ENCODE data around the gene UBAC1.
"Not testable (repeated sequence)": the region's sequence is repeated elsewhere in the genome, so short reads cannot be mapped to it uniquely, and the experiment has no call there.

UBAC1 gene

DNA sequence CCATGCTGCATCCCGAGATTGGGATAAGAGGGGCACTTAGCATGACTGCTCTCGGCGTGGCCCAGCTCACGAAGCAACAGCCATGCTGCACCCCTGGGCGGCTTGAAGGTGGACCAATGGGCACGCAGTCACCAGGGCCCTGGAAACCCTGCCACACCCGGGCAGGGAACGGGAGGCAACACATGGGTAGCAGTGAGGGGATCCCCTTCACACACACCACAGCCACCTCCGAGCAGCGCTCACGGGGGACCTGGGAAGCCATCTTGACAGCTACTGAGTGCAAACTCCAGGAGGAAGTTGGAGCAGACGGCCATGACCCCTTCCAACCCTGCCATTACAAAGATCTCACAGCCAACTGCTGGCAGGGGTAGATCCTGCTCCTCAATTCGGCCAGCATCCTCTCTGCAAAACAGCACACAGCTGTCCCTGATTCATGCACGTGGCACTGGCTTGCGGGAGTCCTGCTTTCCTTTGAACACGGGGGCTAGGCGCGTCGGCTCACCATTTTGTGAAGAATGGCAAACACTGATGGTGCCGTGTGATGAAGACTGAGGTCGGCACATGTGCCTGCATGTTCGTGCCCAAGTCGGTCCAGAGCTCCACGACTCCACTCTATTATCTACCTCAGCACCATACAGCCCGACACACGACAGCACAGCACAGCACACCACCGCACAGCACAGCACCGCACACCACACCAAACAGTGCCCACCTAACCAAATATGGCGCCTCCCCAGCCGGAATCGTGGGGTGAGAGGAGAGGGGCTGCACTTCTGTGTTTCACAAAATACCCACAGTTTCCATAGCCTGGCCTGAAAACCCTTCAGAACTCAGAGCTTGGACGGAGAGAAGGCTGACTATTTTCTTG lies 5.0 kb downstream of the UBAC1 start:
- no peak overlapping the region for H3K4me3 ChIP-seq (ENCODE audit: control insufficient read depth, low read depth, low read length)
- DNase-seq (ENCODE audit: low read depth): no peak
- TF ChIP-seq, protein P1, sequence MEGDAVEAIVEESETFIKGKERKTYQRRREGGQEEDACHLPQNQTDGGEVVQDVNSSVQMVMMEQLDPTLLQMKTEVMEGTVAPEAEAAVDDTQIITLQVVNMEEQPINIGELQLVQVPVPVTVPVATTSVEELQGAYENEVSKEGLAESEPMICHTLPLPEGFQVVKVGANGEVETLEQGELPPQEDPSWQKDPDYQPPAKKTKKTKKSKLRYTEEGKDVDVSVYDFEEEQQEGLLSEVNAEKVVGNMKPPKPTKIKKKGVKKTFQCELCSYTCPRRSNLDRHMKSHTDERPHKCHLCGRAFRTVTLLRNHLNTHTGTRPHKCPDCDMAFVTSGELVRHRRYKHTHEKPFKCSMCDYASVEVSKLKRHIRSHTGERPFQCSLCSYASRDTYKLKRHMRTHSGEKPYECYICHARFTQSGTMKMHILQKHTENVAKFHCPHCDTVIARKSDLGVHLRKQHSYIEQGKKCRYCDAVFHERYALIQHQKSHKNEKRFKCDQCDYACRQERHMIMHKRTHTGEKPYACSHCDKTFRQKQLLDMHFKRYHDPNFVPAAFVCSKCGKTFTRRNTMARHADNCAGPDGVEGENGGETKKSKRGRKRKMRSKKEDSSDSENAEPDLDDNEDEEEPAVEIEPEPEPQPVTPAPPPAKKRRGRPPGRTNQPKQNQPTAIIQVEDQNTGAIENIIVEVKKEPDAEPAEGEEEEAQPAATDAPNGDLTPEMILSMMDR (IDR thresholded peaks at IDR 0.05; ENCODE audit: control insufficient read depth, insufficient read depth, low read depth, low read length, missing control alignments): no peak

DNA sequence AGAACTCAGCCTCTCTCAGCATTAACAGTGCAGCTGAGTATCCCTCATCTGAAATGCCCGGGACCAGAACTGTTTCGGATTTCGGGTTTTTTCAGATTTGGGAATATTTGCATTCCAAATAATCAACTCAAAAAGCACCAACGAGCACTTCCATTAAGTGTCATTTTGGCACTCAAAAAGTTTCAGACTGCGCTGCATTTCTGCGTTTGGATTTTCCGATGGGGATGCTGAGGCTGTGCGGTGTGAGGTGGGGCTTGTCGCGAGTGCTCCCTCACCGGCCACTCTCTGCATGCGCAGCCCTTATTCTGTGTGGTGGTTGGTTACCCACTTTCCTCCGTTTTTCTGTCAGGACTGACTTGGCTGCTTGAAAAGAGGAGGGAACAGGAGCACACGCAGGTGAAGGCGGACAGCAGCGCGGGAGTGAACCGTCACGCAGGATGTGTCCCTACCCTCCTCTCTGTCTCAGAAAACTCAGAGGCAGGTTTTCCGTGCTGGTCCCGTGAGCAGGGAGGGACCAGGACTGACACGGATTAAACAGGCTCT lies 8.4 kb downstream of the UBAC1 start:
- DNase-seq (ENCODE audit: low read depth): no peak
- H3K4me3 ChIP-seq (ENCODE audit: control insufficient read depth, low read depth, low read length): no peak overlapping the region
- TF ChIP-seq, protein P1 (IDR thresholded peaks at IDR 0.05; ENCODE audit: control insufficient read depth, insufficient read depth, low read depth, low read length, missing control alignments): no peak

DNA sequence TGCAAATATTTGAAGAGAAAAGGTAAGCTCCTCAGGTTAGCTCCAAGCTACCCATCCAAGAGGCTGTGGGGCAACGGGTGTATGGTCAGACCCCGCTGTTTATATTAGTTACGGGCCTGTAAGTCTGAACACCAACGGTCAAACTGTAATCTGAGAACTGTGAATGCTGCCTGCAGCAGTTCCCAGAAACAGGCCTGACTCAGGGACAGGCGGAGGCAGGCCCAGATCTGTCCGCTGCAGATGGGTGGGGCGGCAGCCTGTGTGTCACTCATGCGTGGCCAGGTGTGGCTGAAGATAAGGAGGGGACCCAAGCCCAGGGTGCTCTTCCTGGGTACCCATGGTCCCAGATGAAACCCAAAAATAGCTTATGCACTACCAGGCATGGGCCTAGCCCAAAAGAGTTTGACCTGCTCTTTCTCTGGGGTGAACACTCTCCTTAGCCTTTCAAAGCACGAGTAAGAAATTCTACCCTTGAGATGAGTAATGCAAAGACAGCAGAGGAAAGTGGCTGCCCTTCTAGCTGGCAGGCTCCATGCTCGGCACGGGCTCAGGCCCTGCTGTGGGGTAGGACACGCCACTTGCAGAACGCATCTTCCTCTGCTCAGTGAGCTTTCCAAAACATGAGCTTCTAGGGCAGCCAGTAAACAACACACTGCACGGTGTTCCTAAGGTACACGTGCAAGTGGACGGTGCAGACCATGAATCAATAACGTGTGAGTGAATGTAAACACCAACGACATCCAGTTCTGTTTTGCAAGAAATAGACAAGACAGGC lies 9.1 kb downstream of the UBAC1 start:
- TF ChIP-seq, protein P1 (IDR thresholded peaks at IDR 0.05; ENCODE audit: control insufficient read depth, insufficient read depth, low read depth, low read length, missing control alignments): no peak
- no peak for DNase-seq (ENCODE audit: low read depth)
- H3K4me3 ChIP-seq (ENCODE audit: control insufficient read depth, low read depth, low read length): no peak overlapping the region

DNA sequence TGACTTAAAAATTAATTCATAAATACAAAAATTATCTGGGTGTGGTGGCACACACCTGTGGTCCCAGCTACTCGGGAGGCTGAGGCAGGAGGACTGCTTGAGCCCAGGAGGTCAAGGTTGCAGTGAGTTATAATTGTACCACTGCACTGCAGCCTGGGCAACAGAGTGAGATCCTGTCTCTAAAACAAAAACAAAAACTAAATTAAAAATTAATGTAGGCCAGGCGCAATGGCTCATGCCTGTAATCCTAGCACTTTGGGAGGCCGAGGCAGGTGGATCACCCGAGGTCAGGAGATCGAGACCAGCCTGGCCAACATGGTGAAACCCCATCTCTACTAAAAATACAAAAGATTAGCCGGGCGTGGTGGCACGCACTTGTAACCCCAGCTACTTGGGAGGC lies 9.9 kb downstream of the UBAC1 start:
- DNase-seq (ENCODE audit: low read depth); H3K4me3 ChIP-seq (ENCODE audit: control insufficient read depth, low read depth, low read length): not testable (repeated sequence)

DNA sequence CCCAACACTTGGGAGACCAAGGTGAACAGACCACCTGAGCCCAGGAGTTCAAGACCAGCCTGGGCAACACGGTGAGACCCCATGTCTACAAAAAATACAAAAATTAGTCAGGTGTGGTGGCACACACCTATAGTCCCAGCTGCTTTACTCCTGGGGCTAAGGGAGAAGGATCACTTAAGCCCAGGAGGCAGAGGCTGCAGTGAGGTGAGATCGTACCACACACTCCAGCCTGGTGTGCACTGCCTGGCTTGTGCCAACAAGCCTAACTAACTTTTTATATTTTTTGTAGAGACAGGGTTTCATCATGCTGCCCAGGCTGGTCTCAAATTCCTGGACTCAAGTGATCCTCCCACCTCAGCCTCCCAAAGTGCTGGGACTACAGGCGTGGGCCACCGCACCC lies 10.3 kb downstream of the UBAC1 start:
- not testable (repeated sequence) for DNase-seq (ENCODE audit: low read depth); H3K4me3 ChIP-seq (ENCODE audit: control insufficient read depth, low read depth, low read length)

DNA sequence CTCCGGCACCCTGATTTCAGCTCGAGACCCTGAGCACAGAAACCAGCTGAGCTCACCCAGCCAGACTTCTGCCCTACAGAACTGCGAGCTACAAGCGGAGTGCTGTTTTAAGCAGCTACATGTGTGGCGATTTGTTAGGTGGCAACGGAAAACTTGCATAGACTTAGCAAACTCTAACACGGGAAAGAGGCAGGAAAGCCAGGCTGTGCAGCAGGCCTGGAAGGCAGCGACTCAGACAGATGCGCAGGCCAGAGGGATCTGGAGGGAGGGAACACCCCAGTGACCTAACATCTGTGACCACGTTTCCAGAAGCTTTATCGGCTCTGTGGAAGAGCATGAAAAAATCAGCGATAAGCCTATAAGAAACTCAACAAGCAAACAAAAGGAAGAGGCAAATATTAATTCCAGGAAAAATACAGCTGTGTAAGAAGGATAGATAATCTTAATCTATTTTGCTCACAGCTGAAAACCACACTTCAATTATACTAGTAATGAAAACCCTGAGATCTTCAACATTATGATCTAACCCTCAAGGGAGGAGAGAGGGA lies 11.0 kb downstream of the UBAC1 start:
- no peak overlapping the region for H3K4me3 ChIP-seq (ENCODE audit: control insufficient read depth, low read depth, low read length)
- TF ChIP-seq, protein P1 (IDR thresholded peaks at IDR 0.05; ENCODE audit: control insufficient read depth, insufficient read depth, low read depth, low read length, missing control alignments): no peak
- no peak for DNase-seq (ENCODE audit: low read depth)

DNA sequence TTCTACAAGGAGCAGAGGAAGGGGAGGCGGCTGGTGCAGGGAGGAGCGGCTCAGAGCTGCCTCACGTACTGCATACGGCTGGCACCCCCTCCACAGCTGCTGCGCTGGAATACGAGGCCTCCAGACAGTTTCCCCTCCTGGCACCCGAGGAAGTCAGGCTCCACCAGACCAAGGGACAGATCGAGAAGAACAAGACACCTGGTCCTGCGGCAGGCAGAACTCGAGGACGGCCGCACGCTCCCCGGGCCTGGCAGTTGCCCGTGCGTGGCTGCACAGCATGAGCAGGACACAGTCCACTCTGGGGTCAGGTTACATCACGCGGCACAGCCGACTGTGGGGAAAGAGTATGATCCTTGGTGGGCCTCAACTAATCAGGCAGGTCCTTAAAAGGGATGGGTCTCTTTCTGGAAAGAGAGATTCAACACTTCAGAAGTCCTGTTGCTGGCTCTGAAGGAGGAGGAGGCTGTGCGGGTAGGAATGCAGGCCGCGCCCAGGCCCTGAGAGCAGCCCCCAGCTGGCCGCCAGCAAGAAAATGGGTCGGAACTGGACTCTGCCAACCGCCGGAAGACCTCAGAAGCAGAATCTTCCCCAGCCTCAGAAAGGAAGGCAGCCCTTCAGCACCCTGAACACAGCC lies 11.6 kb downstream of the UBAC1 start:
- no peak overlapping the region for H3K4me3 ChIP-seq (ENCODE audit: control insufficient read depth, low read depth, low read length)
- TF ChIP-seq, protein P1 (IDR thresholded peaks at IDR 0.05; ENCODE audit: control insufficient read depth, insufficient read depth, low read depth, low read length, missing control alignments): no peak
- DNase-seq (ENCODE audit: low read depth): no peak

All from AG09309 (cell line).